ENCODE data around the gene SHISA8. TPM values are rescaled to one million over a fixed set of nuclear protein-coding genes. Genes with fewer than 3 reads are reported as not detected.
"Not testable (repeated sequence)": the region's sequence is repeated elsewhere in the genome, so short reads cannot be mapped to it uniquely, and the experiment has no call there.

SHISA8 gene
- polyA plus RNA-seq, 3 donors from 2014 or later, result not detected

DNA sequence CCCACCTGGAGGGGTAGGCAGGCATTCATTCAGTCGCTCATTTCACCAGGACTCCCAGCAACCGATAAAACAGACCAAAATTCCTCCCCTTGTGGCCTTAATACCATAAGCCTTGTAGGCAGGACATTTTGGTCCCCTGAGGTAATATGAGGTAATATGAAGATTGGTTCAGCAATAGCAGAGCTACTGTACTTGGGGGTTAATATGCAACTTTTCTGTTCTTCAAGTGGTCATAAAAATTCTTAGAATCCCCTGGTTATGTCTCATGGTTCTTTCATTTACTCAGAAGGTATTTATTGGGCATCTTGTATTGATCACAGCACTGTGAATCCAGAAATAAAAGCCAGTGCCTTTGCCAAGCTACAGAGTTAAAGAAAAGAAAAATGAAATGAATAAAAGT, 29.8 kb downstream of the SHISA8 start:
- Mint-ChIP-seq H3K27ac (peak overlapping the region in 3 of 6 donors; percentile 23 to 50 (median 24)), H3K4me1 (no peaks in the 10 kb centered on the region), H3K36me3 (peaks cover 28 to 73% (median 42%) of the 10 kb centered on the region in 3 donors), H3K9me3 (no peaks in the 10 kb centered on the region), H3K4me3 (no peak overlapping the region), H3K27me3 (ENCODE audit: low read depth in 3 of 3) (peaks cover 0 to 1% (median 0%) of the 10 kb centered on the region in 3 donors)
- DNase-seq, result no peak

DNA sequence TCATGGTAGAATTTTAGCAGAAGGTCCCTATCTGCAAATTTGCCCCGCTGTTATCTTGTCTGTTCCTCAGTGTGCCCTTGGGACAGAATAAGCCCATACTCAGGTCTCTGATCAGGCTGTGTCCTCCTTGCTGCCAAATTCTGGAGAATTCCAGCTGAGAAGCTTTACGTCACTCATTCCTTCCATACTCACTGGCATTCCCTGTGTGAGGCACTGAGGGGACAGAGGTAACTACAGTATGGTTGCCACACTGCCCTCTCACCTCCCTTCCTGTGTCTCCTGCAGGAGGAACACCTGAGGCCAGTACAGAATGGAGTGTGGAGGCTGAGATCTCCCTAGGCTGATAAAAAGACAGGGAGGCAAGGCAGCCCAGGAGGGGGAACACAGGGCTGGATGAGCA, 31.5 kb downstream of the SHISA8 start:
- H3K27ac Mint-ChIP-seq, result peak overlapping the region in 4 of 6 donors; percentile 64 to 86 (median 76)
- H3K4me3 Mint-ChIP-seq, result peak overlapping the region in 2 of 5 donors; percentile 10 to 21
- no peak for DNase-seq
- H3K27me3 Mint-ChIP-seq (ENCODE audit: low read depth in 3 of 3), result peaks cover 0 to 1% (median 0%) of the 10 kb centered on the region in 3 donors
- no peaks in the 10 kb centered on the region for H3K4me1 Mint-ChIP-seq
- peaks cover 32 to 78% (median 42%) of the 10 kb centered on the region in 3 donors for H3K36me3 Mint-ChIP-seq
- H3K9me3 Mint-ChIP-seq, result no peaks in the 10 kb centered on the region

DNA sequence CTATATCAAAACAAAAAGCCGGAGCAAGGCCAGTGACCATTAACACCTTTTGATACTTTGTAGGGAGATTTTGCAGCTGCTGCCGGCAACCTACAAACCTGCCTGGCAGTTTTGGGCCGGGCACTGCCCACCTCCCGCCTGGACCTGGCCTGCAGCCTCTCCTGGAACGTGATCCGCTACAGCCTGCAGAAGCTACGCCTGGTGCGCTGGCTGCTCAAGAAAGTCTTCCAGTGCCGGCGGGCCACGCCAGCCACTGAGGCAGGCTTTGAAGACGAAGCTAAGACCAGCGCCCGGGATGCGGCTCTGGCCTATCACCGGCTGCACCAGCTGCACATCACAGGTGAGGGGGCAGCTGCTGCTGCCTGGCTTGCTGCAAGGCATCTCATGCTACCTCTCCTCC, 34.2 kb downstream of the SHISA8 start:
- Mint-ChIP-seq H3K9me3 (no peaks in the 10 kb centered on the region), H3K27me3 (ENCODE audit: low read depth in 3 of 3) (peaks cover 0 to 1% (median 0%) of the 10 kb centered on the region in 3 donors), H3K36me3 (peaks cover 31 to 70% (median 35%) of the 10 kb centered on the region in 3 donors), H3K4me1 (no peaks in the 10 kb centered on the region), H3K27ac (no peak overlapping the region), H3K4me3 (no peak overlapping the region)
- no peak for DNase-seq

DNA sequence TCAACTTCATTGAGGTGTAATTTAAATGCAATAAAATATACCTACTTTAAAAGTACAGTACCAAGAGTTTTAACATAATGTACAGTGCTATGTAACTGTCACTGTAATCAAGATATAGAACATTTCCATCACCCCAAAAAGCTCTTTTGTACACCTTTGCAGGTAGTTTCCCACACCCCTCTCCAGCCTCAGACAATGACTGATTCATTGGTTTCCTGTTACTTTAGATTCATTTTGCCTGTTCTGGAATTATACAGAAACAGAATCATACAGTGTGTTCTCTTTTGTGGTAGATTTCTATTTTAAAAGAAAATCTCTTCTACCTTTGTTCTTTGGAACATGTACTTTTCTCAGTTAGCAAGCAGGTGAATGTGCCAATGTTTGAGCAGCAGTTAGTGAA, 38.2 kb downstream of the SHISA8 start:
- Mint-ChIP-seq H3K9me3 (no peaks in the 10 kb centered on the region), H3K27ac (no peak overlapping the region), H3K4me3 (no peak overlapping the region), H3K27me3 (ENCODE audit: low read depth in 3 of 3) (no peaks in the 10 kb centered on the region), H3K4me1 (peaks cover 4 to 8% of the 10 kb centered on the region in 2 donors), H3K36me3 (peaks cover 27 to 63% (median 31%) of the 10 kb centered on the region in 3 donors)
- DNase-seq, result no peak

DNA sequence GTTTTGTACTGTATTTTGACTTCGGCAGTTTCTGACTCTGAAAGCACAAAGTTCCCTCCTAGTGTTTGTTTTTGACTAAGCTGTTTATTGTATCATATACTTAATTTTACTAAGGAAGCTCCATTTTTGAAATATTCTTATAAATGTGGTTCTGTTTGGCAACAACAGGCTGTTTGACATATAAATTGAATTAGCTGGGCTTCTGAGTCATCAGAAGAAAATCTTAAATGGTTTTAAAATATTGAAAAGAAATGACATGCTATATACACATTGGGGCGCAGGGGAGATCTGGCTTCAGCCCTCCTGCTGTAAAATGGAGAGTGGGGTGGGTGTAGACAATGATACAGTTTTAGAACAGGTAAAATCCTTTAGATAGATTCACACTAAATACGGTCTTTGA, 38.6 kb downstream of the SHISA8 start:
- Mint-ChIP-seq H3K27ac (no peak overlapping the region), H3K4me3 (no peak overlapping the region), H3K9me3 (no peaks in the 10 kb centered on the region), H3K4me1 (peaks cover 4 to 8% of the 10 kb centered on the region in 2 donors), H3K36me3 (peaks cover 24 to 60% (median 29%) of the 10 kb centered on the region in 3 donors), H3K27me3 (ENCODE audit: low read depth in 3 of 3) (no peaks in the 10 kb centered on the region)
- DNase-seq, result no peak

DNA sequence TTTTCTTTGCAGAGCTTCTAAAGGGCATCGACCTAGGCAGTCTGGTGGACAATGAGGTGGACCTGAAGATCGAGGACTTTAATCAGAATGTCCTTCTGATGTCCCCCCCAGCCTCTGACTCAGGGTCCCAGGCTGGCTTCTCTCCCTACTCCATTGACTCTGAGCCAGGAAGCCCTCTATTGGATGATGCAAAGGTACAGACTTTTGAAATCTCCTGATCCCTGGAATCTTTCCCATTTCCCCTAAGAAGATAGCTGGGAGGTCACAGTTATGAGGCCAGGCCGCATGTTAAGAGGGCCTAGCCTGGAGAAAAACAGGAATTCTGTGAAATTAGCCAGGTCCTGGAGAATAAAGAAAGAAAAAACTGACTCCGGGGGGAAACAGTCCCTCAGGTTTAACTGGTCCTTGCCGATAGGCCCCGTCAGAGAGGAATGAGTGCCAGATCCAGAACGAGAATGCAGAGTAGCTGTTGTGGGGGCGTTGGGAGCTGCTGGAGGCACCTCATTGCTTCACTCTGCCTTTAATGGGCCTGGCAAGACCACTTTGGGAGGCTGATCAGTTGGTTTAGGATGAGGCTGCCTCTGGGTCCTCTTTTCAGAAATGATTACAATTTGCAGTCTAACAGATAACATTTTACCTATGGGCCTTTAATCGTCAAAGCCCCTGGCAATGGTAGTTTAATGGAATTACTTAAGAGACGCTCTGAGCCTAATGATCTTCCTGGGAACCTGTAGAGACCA, 39.2 kb downstream of the SHISA8 start:
- Mint-ChIP-seq H3K4me3 (no peak overlapping the region), H3K9me3 (no peaks in the 10 kb centered on the region), H3K36me3 (peaks cover 25 to 62% (median 30%) of the 10 kb centered on the region in 3 donors), H3K27me3 (ENCODE audit: low read depth in 3 of 3) (no peaks in the 10 kb centered on the region), H3K27ac (no peak overlapping the region), H3K4me1 (peaks cover 4 to 8% of the 10 kb centered on the region in 2 donors)
- DNase-seq, result no peak

DNA sequence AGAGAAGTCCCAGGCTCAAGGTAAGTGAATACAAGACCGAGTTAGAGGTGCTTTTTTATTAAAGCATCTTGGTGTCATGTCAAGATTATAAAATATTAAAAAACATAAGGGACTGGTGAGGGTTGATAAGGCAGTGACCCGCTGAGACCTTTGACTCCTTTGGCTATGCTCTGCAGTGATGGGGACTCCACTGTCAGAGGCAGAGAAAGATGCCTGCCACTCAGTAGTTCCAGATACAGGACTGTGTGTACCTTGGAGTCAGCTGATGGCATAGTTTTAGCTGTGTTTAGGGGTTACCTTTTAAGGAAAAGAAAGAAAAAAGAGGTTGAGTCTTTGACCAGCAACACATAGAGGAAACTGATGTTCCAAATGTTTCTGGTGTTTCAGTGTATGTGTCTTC, 40.8 kb downstream of the SHISA8 start:
- Mint-ChIP-seq H3K27me3 (ENCODE audit: low read depth in 3 of 3) (no peaks in the 10 kb centered on the region), H3K4me1 (peaks cover 4 to 8% of the 10 kb centered on the region in 2 donors), H3K27ac (peak overlapping the region in 2 of 6 donors; percentile 34 to 61), H3K9me3 (no peaks in the 10 kb centered on the region), H3K36me3 (peaks cover 26 to 59% (median 32%) of the 10 kb centered on the region in 3 donors), H3K4me3 (no peak overlapping the region)
- DNase-seq, result no peak

DNA sequence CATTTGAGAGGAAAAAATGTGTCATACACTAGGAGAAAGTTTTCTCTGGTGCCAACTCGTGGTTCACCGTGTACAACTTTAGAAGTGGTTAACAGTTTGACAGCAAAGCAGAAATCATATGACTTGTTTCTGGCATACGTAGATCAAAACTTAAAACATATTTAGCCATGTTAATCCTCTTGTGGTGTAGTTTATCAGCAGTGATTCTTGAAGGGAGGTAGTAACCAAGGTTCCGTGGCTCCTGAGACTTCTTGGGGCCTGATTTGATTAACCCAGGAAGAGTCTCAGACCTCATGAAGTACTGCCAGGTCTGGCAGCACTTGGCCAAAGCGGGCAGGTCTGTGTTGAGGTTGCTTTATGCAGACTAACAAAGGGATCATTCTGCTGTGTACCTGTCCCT, 41.5 kb downstream of the SHISA8 start:
- H3K4me3 Mint-ChIP-seq, result peak overlapping the region in 1 of 5 donors; percentile 9
- DNase-seq, result peak; percentile 34 to 43 (median 42)

DNA sequence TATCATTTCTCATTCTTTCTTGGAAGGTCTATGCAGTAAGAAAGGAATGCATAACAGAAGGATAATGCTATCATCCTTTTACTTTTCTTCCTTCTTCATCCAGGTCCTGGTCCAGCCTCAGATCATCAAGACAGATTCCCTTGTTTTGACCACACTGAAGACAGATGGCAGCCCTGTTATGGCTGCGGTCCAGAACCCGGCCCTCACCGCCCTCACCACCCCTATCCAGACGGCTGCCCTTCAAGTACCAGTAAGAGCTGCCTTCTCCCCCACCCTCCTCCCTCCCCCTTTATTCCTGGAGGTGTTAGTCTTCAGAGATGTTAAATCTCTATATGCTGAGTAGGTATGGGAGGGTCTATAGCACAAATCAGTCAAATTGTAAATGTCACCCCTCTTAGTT, 44.1 kb downstream of the SHISA8 start:
- no peaks in the 10 kb centered on the region for H3K27me3 Mint-ChIP-seq (ENCODE audit: low read depth in 3 of 3)
- DNase-seq, result no peak
- peak overlapping the region in 1 of 6 donors; percentile 49 for H3K27ac Mint-ChIP-seq
- H3K4me3 Mint-ChIP-seq, result no peak overlapping the region
- H3K36me3 Mint-ChIP-seq, result peaks cover 12 to 42% (median 17%) of the 10 kb centered on the region in 3 donors
- H3K4me1 Mint-ChIP-seq, result peaks cover 4 to 8% of the 10 kb centered on the region in 2 donors
- no peaks in the 10 kb centered on the region for H3K9me3 Mint-ChIP-seq

More for the DNA sequence above, 41.5 kb downstream of the SHISA8 start:
- Mint-ChIP-seq H3K9me3 (no peaks in the 10 kb centered on the region), H3K27ac (peak overlapping the region; percentile 53 to 79 (median 64)), H3K27me3 (ENCODE audit: low read depth in 3 of 3) (no peaks in the 10 kb centered on the region), H3K4me1 (peaks cover 4 to 8% of the 10 kb centered on the region in 2 donors), H3K36me3 (peaks cover 24 to 52% (median 30%) of the 10 kb centered on the region in 3 donors)

DNA sequence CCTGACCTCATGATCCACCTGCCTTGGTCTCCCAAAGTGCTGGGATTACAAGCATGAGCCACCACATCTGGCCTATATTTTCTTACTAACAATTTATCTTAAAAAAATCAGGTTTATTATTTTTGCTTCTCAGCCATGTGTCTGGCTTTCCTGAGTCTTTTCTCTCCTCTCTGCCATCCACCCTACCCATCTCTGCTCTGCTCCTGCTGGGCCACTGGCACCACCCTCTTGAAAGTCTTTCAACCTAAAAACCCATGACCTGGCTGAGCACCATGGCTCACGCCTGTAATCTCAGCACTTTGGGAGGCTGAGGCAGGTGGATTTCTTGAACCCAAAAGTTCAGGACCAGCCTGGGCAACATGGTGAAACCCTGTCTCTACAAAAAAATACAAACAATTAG, 44.8 kb downstream of the SHISA8 start:
- H3K4me3 Mint-ChIP-seq; DNase-seq; H3K27me3 Mint-ChIP-seq (ENCODE audit: low read depth in 3 of 3); H3K27ac Mint-ChIP-seq; H3K9me3 Mint-ChIP-seq: not testable (repeated sequence)
- Mint-ChIP-seq H3K36me3 (peaks cover 12 to 38% (median 16%) of the 10 kb centered on the region in 3 donors), H3K4me1 (peaks cover 8 to 13% of the 10 kb centered on the region in 2 donors)

DNA sequence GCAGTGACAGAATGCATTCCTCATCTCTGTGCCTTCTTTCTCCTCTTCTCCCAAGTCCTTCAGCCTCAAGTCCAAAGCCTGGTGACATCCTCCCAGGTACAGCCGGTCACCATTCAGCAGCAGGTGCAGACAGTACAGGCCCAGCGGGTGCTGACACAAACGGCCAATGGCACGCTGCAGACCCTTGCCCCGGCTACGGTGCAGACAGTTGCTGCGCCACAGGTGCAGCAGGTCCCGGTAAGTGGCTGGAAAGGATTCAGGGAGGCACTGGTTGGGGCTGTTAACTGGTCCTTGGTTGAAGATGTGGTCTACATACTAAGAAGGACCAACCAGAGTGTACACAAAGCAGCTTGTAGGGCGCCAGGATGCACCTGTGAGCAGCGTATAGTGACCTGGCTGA, 46.3 kb downstream of the SHISA8 start:
- H3K4me1 Mint-ChIP-seq, result peaks cover 11 to 16% of the 10 kb centered on the region in 2 donors
- no peak for DNase-seq
- no peak overlapping the region for H3K4me3 Mint-ChIP-seq
- no peaks in the 10 kb centered on the region for H3K27me3 Mint-ChIP-seq (ENCODE audit: low read depth in 3 of 3)
- peaks cover 12 to 28% (median 16%) of the 10 kb centered on the region in 3 donors for H3K36me3 Mint-ChIP-seq
- H3K27ac Mint-ChIP-seq, result no peak overlapping the region
- no peaks in the 10 kb centered on the region for H3K9me3 Mint-ChIP-seq

DNA sequence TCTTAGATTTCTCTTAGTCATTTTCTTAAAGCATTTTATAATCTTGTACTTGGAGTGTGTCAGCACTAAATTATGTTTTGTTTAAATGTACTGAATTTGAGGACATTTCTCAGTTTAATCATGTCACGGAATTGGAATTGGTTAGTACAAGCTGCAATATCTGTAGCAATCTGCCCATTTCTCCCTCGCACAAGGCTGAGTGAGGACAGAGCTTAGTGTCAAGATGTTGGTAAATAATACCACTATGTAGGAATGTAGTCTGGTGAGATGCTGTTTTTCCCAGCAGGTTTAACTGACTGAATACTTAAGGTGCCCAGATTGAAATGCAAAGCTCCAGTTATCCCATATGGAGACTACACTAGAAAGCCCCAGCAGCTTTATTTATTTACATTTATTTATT, 51.4 kb downstream of the SHISA8 start:
- H3K4me1 Mint-ChIP-seq, result peaks cover 32 to 52% of the 10 kb centered on the region in 2 donors
- no peak for DNase-seq
- no peaks in the 10 kb centered on the region for H3K9me3 Mint-ChIP-seq
- peaks cover 0 to 8% (median 0%) of the 10 kb centered on the region in 3 donors for H3K27me3 Mint-ChIP-seq (ENCODE audit: low read depth in 3 of 3)
- H3K27ac Mint-ChIP-seq, result peak overlapping the region in 4 of 6 donors; percentile 67 to 81 (median 72)
- H3K4me3 Mint-ChIP-seq, result peak overlapping the region in 1 of 5 donors; percentile 3
- H3K36me3 Mint-ChIP-seq, result peaks cover 0 to 8% (median 0%) of the 10 kb centered on the region in 3 donors

DNA sequence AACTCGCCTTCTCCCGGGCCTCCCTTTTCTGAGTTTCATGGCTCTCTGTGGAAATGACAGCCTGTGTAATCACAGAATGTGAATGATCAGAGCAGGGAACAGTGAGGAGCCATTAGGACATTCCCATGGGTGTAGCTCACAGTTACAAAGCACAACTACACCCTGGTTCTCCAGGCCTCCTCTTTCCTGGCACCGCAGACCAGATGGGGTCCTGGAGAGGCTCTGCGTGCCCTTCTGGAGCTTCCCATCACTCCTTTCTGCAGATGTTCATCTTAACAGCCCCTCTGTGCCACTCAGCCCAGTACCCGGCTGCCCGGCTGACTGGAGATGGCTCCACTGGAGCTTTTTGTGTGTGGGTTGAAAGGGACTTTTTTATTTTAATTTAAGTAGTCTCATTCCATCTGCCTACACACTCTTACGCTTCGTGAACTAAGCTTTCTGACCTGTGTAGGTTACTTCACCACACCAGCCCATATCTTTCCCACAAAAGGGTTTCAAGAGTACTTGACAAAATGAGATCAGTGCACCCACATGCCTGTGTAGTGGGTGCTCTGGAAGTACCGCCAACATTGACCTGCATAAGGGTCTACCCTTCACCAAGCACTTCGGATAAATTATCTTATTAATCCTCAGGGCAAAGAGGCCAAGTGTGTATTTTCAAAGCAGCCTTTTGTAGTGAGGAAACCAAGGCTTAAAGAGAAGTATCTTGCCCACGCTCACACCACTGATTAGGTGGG, 52.2 kb downstream of the SHISA8 start:
- Mint-ChIP-seq H3K36me3 (peaks cover 0 to 8% (median 0%) of the 10 kb centered on the region in 3 donors), H3K9me3 (no peaks in the 10 kb centered on the region), H3K27ac (peak overlapping the region; percentile 67 to 81 (median 77)), H3K27me3 (ENCODE audit: low read depth in 3 of 3) (peaks cover 0 to 8% (median 0%) of the 10 kb centered on the region in 3 donors), H3K4me1 (peaks cover 40 to 59% of the 10 kb centered on the region in 2 donors), H3K4me3 (peak overlapping the region in 1 of 5 donors; percentile 36)
- DNase-seq, result no peak

DNA sequence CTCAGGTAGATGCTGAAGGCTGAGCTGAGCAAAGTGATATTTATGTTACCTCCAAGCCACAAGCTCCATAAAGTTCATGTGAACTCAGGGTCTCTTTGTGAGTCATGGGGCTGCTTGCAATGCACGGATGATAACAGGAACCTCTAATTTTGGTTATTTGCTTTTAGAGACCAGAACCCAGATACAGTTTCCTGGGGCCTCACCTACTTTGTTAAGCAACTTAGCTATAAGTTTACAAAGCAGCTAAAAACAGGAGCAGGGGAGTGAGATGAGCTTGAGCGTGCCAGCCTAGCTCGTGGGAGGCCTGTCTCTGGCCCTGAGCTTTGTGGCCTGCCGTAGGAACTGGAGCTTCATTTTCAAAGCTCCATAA, 52.7 kb downstream of the SHISA8 start:
- H3K36me3 Mint-ChIP-seq, result peaks cover 0 to 6% (median 0%) of the 10 kb centered on the region in 3 donors
- H3K27me3 Mint-ChIP-seq (ENCODE audit: low read depth in 3 of 3), result peaks cover 0 to 8% (median 0%) of the 10 kb centered on the region in 3 donors
- H3K4me1 Mint-ChIP-seq, result peaks cover 46 to 65% of the 10 kb centered on the region in 2 donors
- no peaks in the 10 kb centered on the region for H3K9me3 Mint-ChIP-seq
- peak overlapping the region in 4 of 6 donors; percentile 28 to 81 (median 77) for H3K27ac Mint-ChIP-seq
- H3K4me3 Mint-ChIP-seq, result peak overlapping the region in 1 of 5 donors; percentile 29
- no peak for DNase-seq
